IMR-90 (cell line): Measurements from ENCODE around the gene ATP2C2. TPM values are rescaled to one million over a fixed set of nuclear protein-coding genes. Genes with fewer than 3 reads are reported as not detected.

Experiments used
- ATAC-seq: fragments of 200-7000 bp; cut with Tn5 transposase; 2 replicates; pipeline ENCODE4 v1.9.1; 2020; ENCODE audit warnings: low read depth, mild to moderate bottlenecking, moderate library complexity
- BruUV-seq: library from RNA; stranded (reverse); fragments of 400-500 nt; replicated peaks from 2 replicates; lab custom pipeline; 2021; lab: Mats Ljungman, UMichigan
- CTCF ChIA-PET: fragments of 300-600 bp; formaldehyde crosslinking; extraction: SDS; loops from one replicate; lab custom pipeline; 2021; ENCODE audit warnings: antibody characterized with exemption; lab: Yijun Ruan, JAX
- POLR2A ChIA-PET: fragments of 300-600 bp; sonication (Branson Sonifier 250); formaldehyde crosslinking; loops from one replicate; lab custom pipeline; 2022; ENCODE audit warnings: antibody characterized with exemption; ENCODE audit not compliant: unreplicated experiment; lab: Charles Lee
- DNase-seq: peaks from one replicate; pipeline ENCODE4 v3.0.0; 2013
- H2AFZ ChIP-seq: replicated peaks from 2 replicates; pipeline ENCODE3; 2013; ENCODE audit warnings: low read length, mild to moderate bottlenecking; ENCODE audit not compliant: poor library complexity
- H2AK5ac ChIP-seq: 2 replicates; pipeline ENCODE4 v1.6.1; 2013; ENCODE audit warnings: low read depth, low read length, inconsistent platforms
- H2AK9ac ChIP-seq: replicated peaks from 2 replicates; pipeline ENCODE3; 2013; ENCODE audit warnings: mild to moderate bottlenecking, low read depth, low read length, moderate library complexity; ENCODE audit not compliant: poor library complexity
- H2BK120ac ChIP-seq: 2 replicates; pipeline ENCODE4 v1.6.1; 2013; ENCODE audit warnings: low read depth, low read length, inconsistent platforms
- H2BK15ac ChIP-seq: 3 replicates; pipeline ENCODE4 v1.6.1; 2013; ENCODE audit warnings: low read depth, low read length, inconsistent platforms
- H2BK20ac ChIP-seq: 2 replicates; pipeline ENCODE4 v1.6.1; 2013; ENCODE audit warnings: low read depth, mild to moderate bottlenecking, inconsistent platforms, low read length, moderate library complexity
- H2BK5ac ChIP-seq: 2 replicates; pipeline ENCODE4 v1.6.1; 2013; ENCODE audit warnings: mild to moderate bottlenecking, low read depth, low read length, inconsistent platforms; ENCODE audit not compliant: poor library complexity, severe bottlenecking
- H3K14ac ChIP-seq: replicated peaks from 2 replicates; pipeline ENCODE4 v1.6.1; 2013; ENCODE audit warnings: low read depth, low read length, inconsistent platforms
- H3K18ac ChIP-seq: 2 replicates; pipeline ENCODE4 v1.6.1; 2013; ENCODE audit warnings: low read depth, low read length, control low read depth
- H3K23ac ChIP-seq: 2 replicates; pipeline ENCODE4 v1.6.1; 2013; ENCODE audit warnings: low read depth, low read length, inconsistent platforms
- H3K27ac ChIP-seq: 2 replicates; pipeline ENCODE4 v1.5.1; 2013; ENCODE audit warnings: mild to moderate bottlenecking, control low read depth, low read length; ENCODE audit not compliant: insufficient read depth
- H3K27me3 ChIP-seq: 2 replicates; pipeline ENCODE4 v1.6.1; 2013; ENCODE audit warnings: low read length; ENCODE audit not compliant: control insufficient read depth, insufficient read depth
- H3K36me3 ChIP-seq: 2 replicates; pipeline ENCODE4 v1.6.1; 2013; ENCODE audit warnings: low read length, mixed read lengths; ENCODE audit not compliant: control insufficient read depth, insufficient read depth
- H3K4ac ChIP-seq: 2 replicates; pipeline ENCODE4 v1.6.1; 2013; ENCODE audit warnings: low read depth, low read length, inconsistent platforms
- H3K4me1 ChIP-seq: 2 replicates; pipeline ENCODE4 v1.6.1; 2013; ENCODE audit warnings: low read length, mixed read lengths; ENCODE audit not compliant: control insufficient read depth, insufficient read depth
- H3K4me2 ChIP-seq: 2 replicates; pipeline ENCODE4 v1.6.1; 2013; ENCODE audit warnings: low read depth, mild to moderate bottlenecking, control low read depth, low read length, moderate library complexity
- H3K4me3 ChIP-seq: 2 replicates; pipeline ENCODE4 v1.5.1; 2013; ENCODE audit warnings: low read depth, mild to moderate bottlenecking, control low read depth, low read length, moderate library complexity; ENCODE audit not compliant: insufficient read depth
- H3K56ac ChIP-seq: 2 replicates; pipeline ENCODE4 v1.6.1; 2013; ENCODE audit warnings: low read length, inconsistent platforms; ENCODE audit not compliant: insufficient read depth; ENCODE audit errors: extremely low read depth
- H3K79me1 ChIP-seq, 2 experiments: 2 replicates each; pipeline ENCODE4 v1.6.1; 2013; ENCODE audit warnings: low read length in 2 of 2, inconsistent platforms in 1 of 2, low read depth in 1 of 2
- H3K9ac ChIP-seq: 2 replicates; pipeline ENCODE4 v1.6.1; 2013; ENCODE audit warnings: low read depth, low read length, control low read depth
- H3K9me1 ChIP-seq: 2 replicates; pipeline ENCODE4 v1.6.1; 2013; ENCODE audit warnings: low read length, inconsistent platforms; ENCODE audit not compliant: insufficient read depth
- H3K9me3 ChIP-seq: 2 replicates; pipeline ENCODE4 v1.6.1; 2013; ENCODE audit warnings: low read length; ENCODE audit not compliant: control insufficient read depth, insufficient read depth
- H4K20me1 ChIP-seq: 2 replicates; pipeline ENCODE4 v1.6.1; 2013; ENCODE audit warnings: low read length, inconsistent platforms; ENCODE audit not compliant: insufficient read depth
- H4K5ac ChIP-seq: 2 replicates; pipeline ENCODE4 v1.6.1; 2013; ENCODE audit warnings: mild to moderate bottlenecking, low read depth, low read length, control low read depth
- H4K8ac ChIP-seq, 2 experiments: 2 replicates each; pipeline ENCODE4 v1.6.1; 2013; ENCODE audit warnings: low read depth in 2 of 2, low read length in 2 of 2, control low read depth in 1 of 2, inconsistent platforms in 1 of 2
- H4K91ac ChIP-seq: 2 replicates; pipeline ENCODE4 v1.6.1; 2013; ENCODE audit warnings: low read depth, low read length, inconsistent platforms; ENCODE audit not compliant: insufficient read depth
- BHLHE40 ChIP-seq: fragments of 150-350 bp; IDR thresholded peaks from 2 replicates; pipeline ENCODE4 v1.6.1; 2016; ENCODE audit warnings: mild to moderate bottlenecking, low read depth, low read length
- CEBPB ChIP-seq: IDR thresholded peaks from 2 replicates; pipeline ENCODE4 v1.6.1; 2012; ENCODE audit warnings: low read depth, low read length, improper control_type of control experiment
- CTCF ChIP-seq: conservative IDR thresholded peaks from 2 replicates; pipeline ENCODE4 v1.5.1; 2012; ENCODE audit warnings: mild to moderate bottlenecking, low read depth, low read length, improper control_type of control experiment
- ELK1 ChIP-seq: fragments of 150-350 bp; IDR thresholded peaks from 2 replicates; pipeline ENCODE4 v1.6.1; 2016; ENCODE audit warnings: low read depth, mild to moderate bottlenecking, low read length, moderate library complexity, borderline replicate concordance
- MAFK ChIP-seq: IDR thresholded peaks from 2 replicates; pipeline ENCODE4 v1.6.1; 2012; ENCODE audit warnings: low read depth, low read length, improper control_type of control experiment
- MXI1 ChIP-seq: IDR thresholded peaks from 2 replicates; pipeline ENCODE4 v1.6.1; 2012; ENCODE audit warnings: low read depth, mild to moderate bottlenecking, low read length, moderate library complexity, borderline replicate concordance
- NFE2L2 ChIP-seq: fragments of 150-350 bp; IDR thresholded peaks from 2 replicates; pipeline ENCODE4 v1.6.1; 2016; ENCODE audit warnings: low read depth, mild to moderate bottlenecking, low read length
- POLR2A ChIP-seq: IDR thresholded peaks from 2 replicates; pipeline ENCODE4 v1.6.1; 2012; ENCODE audit warnings: mild to moderate bottlenecking, low read depth, low read length
- RAD21 ChIP-seq: IDR thresholded peaks from 2 replicates; pipeline ENCODE4 v1.6.1; 2012; ENCODE audit warnings: low read length, improper control_type of control experiment
- RFX5 ChIP-seq: IDR thresholded peaks from 2 replicates; pipeline ENCODE4 v1.8.0; 2012; ENCODE audit warnings: low read depth, mild to moderate bottlenecking, low read length, moderate library complexity
- USF2 ChIP-seq: fragments of 150-350 bp; IDR thresholded peaks from 2 replicates; pipeline ENCODE4 v1.6.1; 2017; ENCODE audit warnings: mild to moderate bottlenecking, antibody characterized with exemption, low read length, low read depth
- dilution Hi-C: fragments of 300-500 bp; cut with HindIII; formaldehyde crosslinking; loops from one replicate; pipeline ENCODE4 v1.14.3; 2018; ENCODE audit warnings: low sequenced_read_pairs; ENCODE audit not compliant: unreplicated experiment
- in situ Hi-C: fragments of 300-500 bp; cut with MboI; formaldehyde crosslinking; loops from 3 replicates; pipeline ENCODE4 v1.14.3; 2019; ENCODE audit warnings: low sequenced_read_pairs, inconsistent platforms, mixed read lengths
- intact Hi-C: fragments of 100-400 bp; cut with micrococcal nuclease; formaldehyde crosslinking; loops from 2 replicates; pipeline ENCODE4 v1.10.0; 2022
- polyA plus RNA-seq, 3 experiments: library from polyadenylated mRNA; depleted of rRNA; stranded (reverse); fragments of >200 nt; gene quantifications; 2 replicates each; pipeline ENCODE4 v1.2.3, GENCODE V29; 2012; ENCODE audit warnings: low replicate concordance in 1 of 3
- total RNA-seq: library from RNA; depleted of rRNA; stranded (reverse); fragments of >200 nt; gene quantifications from 2 replicates; pipeline ENCODE4 v1.2.3, GENCODE V29; 2012

ATP2C2 gene
- total and polyA plus RNA-seq, 2 of the 4 experiments (the other 2 are of a cell fraction) = not detected

- no peak overlapping the region for H3K27ac ChIP-seq
- H4K5ac ChIP-seq = no peak overlapping the region
- no peak overlapping the region for H2AFZ ChIP-seq
- H2BK5ac ChIP-seq = no peak overlapping the region
- no peak overlapping the region for H4K91ac ChIP-seq
- H3K27me3 ChIP-seq = no peaks in the 10 kb centered on the region
- no peak overlapping the region for H3K18ac ChIP-seq
- H2AK9ac ChIP-seq = no peak overlapping the region
- no peak overlapping the region for H2AK5ac ChIP-seq
- H3K23ac ChIP-seq = no peak overlapping the region
- peaks cover 15% of the 10 kb centered on the region for H3K36me3 ChIP-seq
- H3K14ac ChIP-seq = no peak overlapping the region
- CTCF ChIA-PET = no interaction called here
- 0 out of 2 replicates have a peak, but pooled peaks cover 5% of the 10 kb centered on the region for H3K9me1 ChIP-seq
- H4K8ac ChIP-seq = no peak overlapping the region
- no peak overlapping the region for H2BK20ac ChIP-seq
- no peak overlapping the region for H3K4me3 ChIP-seq
- no peak overlapping the region for H3K4ac ChIP-seq
- H2BK120ac ChIP-seq = no peak overlapping the region
- no TSS peak for BruUV-seq
- H2BK15ac ChIP-seq = no peak overlapping the region
- peaks cover 10% of the 10 kb centered on the region for H3K9me3 ChIP-seq
- ATAC-seq (no peak), DNase-seq (no peak)
- no peaks in the 10 kb centered on the region for H3K4me1 ChIP-seq
- dilution Hi-C loops (no loop called here), in situ Hi-C loops (no loop called here), intact Hi-C loops (no loop called here)
- no peak overlapping the region for H3K56ac ChIP-seq
- TF ChIP-seq ELK1 = no peak
- no peak for TF ChIP-seq MXI1
- TF ChIP-seq CTCF = no peak
- no peak for TF ChIP-seq USF2
- no peak for TF ChIP-seq MAFK
- no peak for TF ChIP-seq RFX5
- TF ChIP-seq RAD21 = no peak
- TF ChIP-seq CEBPB = no peak
- no peak for TF ChIP-seq NFE2L2
- no peak for TF ChIP-seq BHLHE40
- TF ChIP-seq POLR2A = no peak
- no peak overlapping the region for H3K9ac ChIP-seq
- POLR2A ChIA-PET = no interaction called here
- peaks cover 5% of the 10 kb centered on the region; the same call in 1 of the 2 replicates for H4K20me1 ChIP-seq
- H3K79me1 ChIP-seq = peaks cover 17 to 52% of the 10 kb centered on the region in 2 experiments
- no peak overlapping the region for H3K4me2 ChIP-seq
Measured at GRCh38 chr16:84467709-84468108, 99.4 kb downstream of the ATP2C2 start.
